ENCODE data around the gene CLRN3.

- no peak for TF ChIP-seq EP300 (IDR thresholded peaks at IDR 0.05)
- no peak for TF ChIP-seq CTCF (IDR thresholded peaks at IDR 0.05)
Observed at GRCh38 chr10:127832501-127832900, 60.2 kb downstream of the CLRN3 start.
